ENCODE data around the gene IFNL1. TPM values are rescaled to one million over a fixed set of nuclear protein-coding genes. Genes with fewer than 3 reads are reported as not detected.

IFNL1 gene
- total RNA-seq, 4 donors from 2014 or later: not detected

DNA sequence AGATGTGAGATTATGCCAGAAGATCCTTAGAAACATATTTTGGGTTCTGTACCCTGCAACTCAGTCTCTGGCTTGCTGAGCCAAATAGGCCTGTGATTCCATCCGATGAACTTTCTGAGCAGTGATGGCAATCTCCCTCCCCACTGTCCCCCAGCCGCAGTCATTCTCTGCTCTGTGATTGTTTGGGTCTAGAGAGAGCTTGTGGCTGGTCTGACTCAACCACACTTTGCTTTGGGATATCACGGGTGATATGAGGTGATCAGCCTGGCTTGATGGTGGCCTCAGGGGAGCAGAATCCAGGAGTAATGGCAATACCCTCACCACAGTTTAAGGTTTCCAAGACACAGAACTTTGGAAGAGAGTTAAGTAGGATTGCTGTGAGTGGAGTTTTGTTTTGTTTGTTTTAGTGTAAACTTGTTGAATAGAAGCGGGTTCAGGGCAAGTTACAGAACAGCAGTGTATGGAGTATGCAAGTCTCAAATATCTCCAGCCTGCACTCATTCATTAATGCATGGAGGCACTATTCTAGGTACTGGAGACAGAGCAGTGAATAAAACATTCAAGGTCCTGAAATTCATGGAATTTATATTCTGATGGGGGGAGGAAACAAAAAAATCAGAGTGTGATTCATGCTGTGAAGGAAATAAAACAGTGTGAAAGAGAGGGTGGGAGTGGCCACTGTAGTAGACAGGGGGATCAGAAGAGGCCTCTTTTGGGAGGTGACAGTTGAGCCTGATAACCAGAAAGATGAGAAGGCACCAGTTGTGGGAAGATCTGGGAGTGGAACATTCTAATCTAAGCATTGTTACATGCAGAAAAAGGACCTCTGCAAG lies 51.3 kb downstream of the IFNL1 start:
- Histone ChIP-seq H3K36me3 (peaks cover 0 to 7% of the 10 kb centered on the region in 2 donors), H3K4me1 (peaks cover 57 to 61% of the 10 kb centered on the region in 2 donors)

More for the DNA sequence above, 51.3 kb downstream of the IFNL1 start:
- Histone ChIP-seq H3K27ac (no peak overlapping the region), H3K27me3 (no peaks in the 10 kb centered on the region), H3K4me3 (no peak overlapping the region), H3K9me3 (no peaks in the 10 kb centered on the region)
- ATAC-seq (no peak), DNase-seq (no peak)
- intact Hi-C loops (cut with DNase I; ENCODE audit: low total_unique reads): no loop called here
- in situ Hi-C loops (cut with MboI; ENCODE audit: low sequenced_read_pairs in 4 of 4): loop anchor here in 3 of 4 donors (10.0 to 25.0 kb wide), 3 partner anchors 47 to 190 kb away; partner anchors contain the start of genes EID2B (in 3 of the 3), EID2 (in 2 of the 3), MED29 (in 1 of the 3) and PAF1 (in 1 of the 3)
- TF ChIP-seq POLR2A (IDR thresholded peaks at IDR 0.05) (no peak), CTCF (IDR thresholded peaks at IDR 0.05 in 4 of 5, conservative IDR thresholded peaks at IDR 0.05 in 1 of 5) (no peak)

Other genes starting within 250 kb of the IFNL1 start
- not detected for gene ACP7, start 212.0 kb upstream of the IFNL1 start, total RNA-seq
- gene PAK4, start 170.6 kb upstream of the IFNL1 start, total RNA-seq: 10 to 100 TPM in 1 of 4 donors, 1 to 10 TPM in 3; 4.7 to 11.7 (median 8.3) TPM
- not detected for gene NCCRP1, start 99.4 kb upstream of the IFNL1 start, total RNA-seq
- not detected for gene SYCN, start 92.1 kb upstream of the IFNL1 start, total RNA-seq
- gene IFNL3, start 51.4 kb upstream of the IFNL1 start, total RNA-seq: not detected
- not detected for gene IFNL4, start 47.6 kb upstream of the IFNL1 start, total RNA-seq
- gene IFNL2, start 28.0 kb upstream of the IFNL1 start, total RNA-seq: not detected
- gene LRFN1, start 24.5 kb downstream of the IFNL1 start, total RNA-seq: under 1 TPM in 1 of 4 donors, not detected in 3; 0.26 TPM
- 1 to 10 TPM; 2.3 to 5.4 (median 3.7) TPM for gene GMFG, start 39.6 kb downstream of the IFNL1 start, total RNA-seq
- 10 to 100 TPM; 30.9 to 63.7 (median 59.2) TPM for gene SAMD4B, start 46.0 kb downstream of the IFNL1 start, total RNA-seq
- 10 to 100 TPM; 48.1 to 65.3 (median 50.2) TPM for gene PAF1, start 94.7 kb downstream of the IFNL1 start, total RNA-seq
- gene MED29, start 95.0 kb downstream of the IFNL1 start, total RNA-seq: 10 to 100 TPM; 25.5 to 48.1 (median 37.7) TPM
- gene ZFP36, start 110.4 kb downstream of the IFNL1 start, total RNA-seq: 100 to 1,000 TPM in 2 of 4 donors, 10 to 100 TPM in 2; 72.2 to 202 (median 132) TPM
- 1 to 10 TPM; 1.3 to 3.6 (median 3.3) TPM for gene PLEKHG2, start 116.3 kb downstream of the IFNL1 start, total RNA-seq
- 1,000 to 10,000 TPM; 1,066 to 1,636 (median 1,467) TPM for gene RPS16, start 139.5 kb downstream of the IFNL1 start, total RNA-seq
- gene SUPT5H, start 149.2 kb downstream of the IFNL1 start, total RNA-seq: 100 to 1,000 TPM in 2 of 4 donors, 10 to 100 TPM in 2; 60.7 to 148 (median 108) TPM
- gene TIMM50, start 184.4 kb downstream of the IFNL1 start, total RNA-seq: 10 to 100 TPM; 66.9 to 97.6 (median 85.6) TPM
- gene DLL3, start 202.5 kb downstream of the IFNL1 start, total RNA-seq: not detected
- gene SELENOV, start 218.7 kb downstream of the IFNL1 start, total RNA-seq: not detected
- 1 to 10 TPM in 3 of 4 donors, under 1 TPM in 1; 0.91 to 6.5 (median 1.2) TPM for gene EID2B, start 236.4 kb downstream of the IFNL1 start, total RNA-seq
- gene EID2, start 243.8 kb downstream of the IFNL1 start, total RNA-seq: 10 to 100 TPM in 2 of 4 donors, 1 to 10 TPM in 2; 7.8 to 12.7 (median 9.4) TPM